A673 (cell line): Measurements from ENCODE around the gene CAD.

Experiments used
- EZH2 ChIP-seq: fragments of 200-600 bp; sonication (generic); IDR thresholded peaks from 2 replicates; pipeline ENCODE4 v1.6.1; 2017; ENCODE audit warnings: borderline replicate concordance, low read depth, mild to moderate bottlenecking, mixed read lengths, antibody characterized with exemption, low read length; ENCODE audit not compliant: poor library complexity, severe bottlenecking
- TF ChIP-seq, protein P1 (sequence below): fragments of 300-800, 200-600 bp; sonication (generic); conservative IDR thresholded peaks from 2 replicates; pipeline ENCODE4 v1.5.1; 2017; ENCODE audit warnings: low read depth, mild to moderate bottlenecking, antibody characterized with exemption, low read length, moderate library complexity, mixed read lengths

DNA sequence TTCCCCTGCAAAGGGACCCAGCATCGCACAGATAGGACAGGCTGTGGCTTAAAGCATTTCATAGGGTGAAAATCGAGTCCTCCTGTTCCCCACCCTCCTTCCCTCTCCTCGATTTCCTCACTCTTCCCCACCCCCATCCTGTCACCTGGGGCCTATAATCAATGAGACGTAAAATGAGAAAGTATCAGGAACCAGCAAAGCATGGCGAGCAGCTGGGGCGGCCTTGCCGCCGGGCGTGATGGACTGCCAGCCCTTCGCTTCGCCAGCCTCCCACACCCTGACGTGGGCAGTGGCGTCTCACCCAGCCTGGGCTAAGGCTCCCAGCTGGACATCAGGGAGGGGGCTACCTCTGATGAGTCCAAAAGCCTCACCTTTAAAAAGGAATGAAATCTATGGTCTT is 34.6 kb downstream of the CAD start:
- TF ChIP-seq EZH2: no peak
- TF ChIP-seq, protein P1, sequence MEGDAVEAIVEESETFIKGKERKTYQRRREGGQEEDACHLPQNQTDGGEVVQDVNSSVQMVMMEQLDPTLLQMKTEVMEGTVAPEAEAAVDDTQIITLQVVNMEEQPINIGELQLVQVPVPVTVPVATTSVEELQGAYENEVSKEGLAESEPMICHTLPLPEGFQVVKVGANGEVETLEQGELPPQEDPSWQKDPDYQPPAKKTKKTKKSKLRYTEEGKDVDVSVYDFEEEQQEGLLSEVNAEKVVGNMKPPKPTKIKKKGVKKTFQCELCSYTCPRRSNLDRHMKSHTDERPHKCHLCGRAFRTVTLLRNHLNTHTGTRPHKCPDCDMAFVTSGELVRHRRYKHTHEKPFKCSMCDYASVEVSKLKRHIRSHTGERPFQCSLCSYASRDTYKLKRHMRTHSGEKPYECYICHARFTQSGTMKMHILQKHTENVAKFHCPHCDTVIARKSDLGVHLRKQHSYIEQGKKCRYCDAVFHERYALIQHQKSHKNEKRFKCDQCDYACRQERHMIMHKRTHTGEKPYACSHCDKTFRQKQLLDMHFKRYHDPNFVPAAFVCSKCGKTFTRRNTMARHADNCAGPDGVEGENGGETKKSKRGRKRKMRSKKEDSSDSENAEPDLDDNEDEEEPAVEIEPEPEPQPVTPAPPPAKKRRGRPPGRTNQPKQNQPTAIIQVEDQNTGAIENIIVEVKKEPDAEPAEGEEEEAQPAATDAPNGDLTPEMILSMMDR: no peak
